ENCODE measurements around the gene ATP6V1C2. TPM values are rescaled to one million over a fixed set of nuclear protein-coding genes. Genes with fewer than 3 reads are reported as not detected.
A peak's percentile ranks its signal among the peaks of the same experiment; 100 is the strongest.

Gene ATP6V1C2
- total RNA-seq, 4 donors from 2014 or later, result not detected

GRCh38 chr2:10830641-10831399 lies 109.4 kb downstream of the ATP6V1C2 start:
- Histone ChIP-seq H3K27ac (no peak overlapping the region), H3K9me3 (no peaks in the 10 kb centered on the region), H3K27me3 (peaks cover 0 to 9% (median 5%) of the 10 kb centered on the region in 3 donors), H3K4me3 (no peak overlapping the region), H3K4me1 (peaks cover 0 to 4% of the 10 kb centered on the region in 2 donors), H3K36me3 (no peaks in the 10 kb centered on the region)
- DNase-seq (no peak), ATAC-seq (no peak)
- intact Hi-C loops (cut with DNase I; ENCODE audit: low total_unique reads), result no loop called here
- in situ Hi-C loops (cut with MboI; ENCODE audit: low sequenced_read_pairs in 4 of 4), result loop anchor here in 2 of 4 donors (5.0 to 25.0 kb wide), 4 partner anchors 296 to 731 kb away; no protein-coding TSS in a partner anchor
- TF ChIP-seq, protein P1, sequence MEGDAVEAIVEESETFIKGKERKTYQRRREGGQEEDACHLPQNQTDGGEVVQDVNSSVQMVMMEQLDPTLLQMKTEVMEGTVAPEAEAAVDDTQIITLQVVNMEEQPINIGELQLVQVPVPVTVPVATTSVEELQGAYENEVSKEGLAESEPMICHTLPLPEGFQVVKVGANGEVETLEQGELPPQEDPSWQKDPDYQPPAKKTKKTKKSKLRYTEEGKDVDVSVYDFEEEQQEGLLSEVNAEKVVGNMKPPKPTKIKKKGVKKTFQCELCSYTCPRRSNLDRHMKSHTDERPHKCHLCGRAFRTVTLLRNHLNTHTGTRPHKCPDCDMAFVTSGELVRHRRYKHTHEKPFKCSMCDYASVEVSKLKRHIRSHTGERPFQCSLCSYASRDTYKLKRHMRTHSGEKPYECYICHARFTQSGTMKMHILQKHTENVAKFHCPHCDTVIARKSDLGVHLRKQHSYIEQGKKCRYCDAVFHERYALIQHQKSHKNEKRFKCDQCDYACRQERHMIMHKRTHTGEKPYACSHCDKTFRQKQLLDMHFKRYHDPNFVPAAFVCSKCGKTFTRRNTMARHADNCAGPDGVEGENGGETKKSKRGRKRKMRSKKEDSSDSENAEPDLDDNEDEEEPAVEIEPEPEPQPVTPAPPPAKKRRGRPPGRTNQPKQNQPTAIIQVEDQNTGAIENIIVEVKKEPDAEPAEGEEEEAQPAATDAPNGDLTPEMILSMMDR (IDR thresholded peaks at IDR 0.05 in 4 of 5, conservative IDR thresholded peaks at IDR 0.05 in 1 of 5), result no peak
- no peak for TF ChIP-seq POLR2A (IDR thresholded peaks at IDR 0.05)

DNA sequence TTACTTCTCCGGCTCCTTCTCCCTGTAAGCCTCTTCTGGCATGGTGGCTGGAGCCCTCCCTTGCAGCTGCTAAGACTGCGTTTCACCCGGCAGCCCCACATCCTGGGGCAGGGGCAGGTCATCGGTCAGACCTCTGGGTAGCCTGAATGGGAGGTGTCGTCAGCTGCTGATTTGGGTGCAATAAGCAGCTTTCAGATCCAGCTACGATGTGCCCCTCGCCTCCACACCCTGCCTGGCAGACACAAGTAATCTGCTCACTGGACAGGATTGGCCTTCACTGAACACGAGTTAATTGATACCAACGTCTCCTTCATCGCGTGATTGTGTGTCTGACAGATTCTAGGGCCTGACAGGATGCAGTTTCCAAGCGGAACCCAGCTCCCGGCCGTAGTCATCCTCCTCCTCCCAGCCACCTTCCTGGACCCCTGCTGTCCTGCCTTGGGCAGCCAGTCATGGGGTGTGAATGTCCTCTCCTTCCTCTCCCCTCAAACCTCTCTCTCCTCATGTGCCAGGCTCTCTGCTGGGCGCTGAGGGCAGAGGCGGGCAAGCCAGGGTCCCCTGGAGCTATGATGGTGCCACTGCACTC lies 110.1 kb downstream of the ATP6V1C2 start:
- intact Hi-C loops (cut with DNase I; ENCODE audit: low total_unique reads) (no loop called here), in situ Hi-C loops (cut with MboI; ENCODE audit: low sequenced_read_pairs in 4 of 4) (loop anchor here in 2 of 4 donors (5.0 to 25.0 kb wide), 4 partner anchors 296 to 731 kb away; no protein-coding TSS in a partner anchor)
- DNase-seq, result no peak
- ATAC-seq, result no peak
- H3K9me3 ChIP-seq, result no peaks in the 10 kb centered on the region
- H3K27ac ChIP-seq, result no peak overlapping the region
- peaks cover 0 to 9% (median 5%) of the 10 kb centered on the region in 3 donors for H3K27me3 ChIP-seq
- no peak for TF ChIP-seq POLR2A (IDR thresholded peaks at IDR 0.05)
- TF ChIP-seq, protein P1 (IDR thresholded peaks at IDR 0.05 in 4 of 5, conservative IDR thresholded peaks at IDR 0.05 in 1 of 5), result no peak
- peaks cover 0 to 4% of the 10 kb centered on the region in 2 donors for H3K4me1 ChIP-seq
- H3K4me3 ChIP-seq, result no peak overlapping the region
- H3K36me3 ChIP-seq, result no peaks in the 10 kb centered on the region

DNA sequence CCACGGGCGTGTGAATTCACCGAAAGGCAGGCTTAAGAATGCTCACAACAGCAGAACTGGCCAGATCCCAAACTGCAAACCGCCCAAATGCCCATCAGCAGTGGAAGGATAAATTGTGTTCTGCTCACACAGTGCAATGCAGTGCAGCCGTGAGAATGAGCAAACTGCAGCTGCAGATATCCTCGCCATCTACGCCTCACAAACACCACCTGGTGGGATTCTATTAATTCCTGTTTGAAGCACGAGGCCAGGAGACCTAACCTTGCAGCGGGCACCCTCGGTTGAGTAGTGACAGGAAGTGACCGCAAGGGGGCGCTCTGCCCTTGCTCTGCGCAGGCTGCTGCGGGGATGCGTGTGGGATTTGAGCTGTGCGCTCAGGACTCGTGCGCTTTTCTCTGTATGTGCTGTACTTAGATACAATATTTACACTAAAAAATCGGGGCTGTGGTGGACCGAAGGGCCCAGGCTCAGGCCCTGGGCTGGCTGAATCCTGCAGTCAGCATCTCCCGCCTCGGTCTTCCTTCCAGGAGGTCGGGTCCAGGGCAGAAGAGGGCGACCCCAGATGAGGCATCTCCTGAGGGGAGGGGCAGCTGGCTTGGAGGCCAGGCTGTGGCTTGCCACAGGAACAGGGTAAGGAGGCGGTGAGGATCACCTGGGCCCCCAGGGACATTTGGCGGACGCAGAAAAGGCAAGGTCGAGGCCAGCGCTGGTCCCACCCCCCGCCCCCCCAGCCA lies 110.9 kb downstream of the ATP6V1C2 start:
- Histone ChIP-seq H3K36me3 (no peaks in the 10 kb centered on the region), H3K4me3 (no peak overlapping the region), H3K4me1 (peaks cover 0 to 4% of the 10 kb centered on the region in 2 donors), H3K27ac (no peak overlapping the region), H3K9me3 (no peaks in the 10 kb centered on the region), H3K27me3 (peaks cover 0 to 9% (median 5%) of the 10 kb centered on the region in 3 donors)
- in situ Hi-C loops (cut with MboI; ENCODE audit: low sequenced_read_pairs in 4 of 4) (loop anchor here in 2 of 4 donors (5.0 to 25.0 kb wide), 4 partner anchors 295 to 730 kb away; no protein-coding TSS in a partner anchor), intact Hi-C loops (cut with DNase I; ENCODE audit: low total_unique reads) (loop anchor here (1.0 kb wide), 1 partner anchor 292 kb away; no protein-coding TSS in a partner anchor)
- TF ChIP-seq, protein P1 (IDR thresholded peaks at IDR 0.05 in 4 of 5, conservative IDR thresholded peaks at IDR 0.05 in 1 of 5), result peak; percentile 87 to 98 (median 93)
- no peak for TF ChIP-seq POLR2A (IDR thresholded peaks at IDR 0.05)
- peak; percentile 51 to 60 for DNase-seq
- peak; percentile 76 to 91 for ATAC-seq

- Histone ChIP-seq H3K27ac (no peak overlapping the region), H3K9me3 (no peaks in the 10 kb centered on the region), H3K27me3 (peaks cover 0 to 9% (median 5%) of the 10 kb centered on the region in 3 donors), H3K36me3 (no peaks in the 10 kb centered on the region), H3K4me3 (no peak overlapping the region), H3K4me1 (peaks cover 0 to 4% of the 10 kb centered on the region in 2 donors)
- TF ChIP-seq, protein P1 (IDR thresholded peaks at IDR 0.05 in 4 of 5, conservative IDR thresholded peaks at IDR 0.05 in 1 of 5), result no peak
- TF ChIP-seq POLR2A (IDR thresholded peaks at IDR 0.05), result no peak
- in situ Hi-C loops (cut with MboI; ENCODE audit: low sequenced_read_pairs in 4 of 4) (loop anchor here in 2 of 4 donors (5.0 to 25.0 kb wide), 4 partner anchors 294 to 729 kb away; no protein-coding TSS in a partner anchor), intact Hi-C loops (cut with DNase I; ENCODE audit: low total_unique reads) (loop anchor here (1.0 kb wide), 1 partner anchor 288 kb away; no protein-coding TSS in a partner anchor)
- ATAC-seq (no peak), DNase-seq (no peak)
Observed at GRCh38 chr2:10833021-10833420, 111.6 kb downstream of the ATP6V1C2 start.

All from gastrocnemius medialis (tissue), 4 donors.